Activated naive CD4-positive, alpha-beta T cell treated with anti-CD3 and anti-CD28 coated beads for 36 hours (primary cell): ENCODE data around the gene WDR70. TPM values are rescaled to one million over a fixed set of nuclear protein-coding genes. Genes with fewer than 3 reads are reported as not detected.
"Not testable (repeated sequence)": the region's sequence is repeated elsewhere in the genome, so short reads cannot be mapped to it uniquely, and the experiment has no call there.

Source experiments
- CTCF ChIA-PET: fragments of 350-600 bp; sonication (Branson Sonifier 250); formaldehyde crosslinking; loops from one replicate; lab custom pipeline; 2021; ENCODE audit warnings: antibody characterized with exemption; lab: Charles Lee
- DNase-seq: peaks from one replicate; pipeline ENCODE4 v3.0.0-alpha.2; 2020
- H3K27ac Mint-ChIP-seq: one replicate; pipeline ENCODE4 v1.8.0; 2021; ENCODE audit warnings: mild to moderate bottlenecking, mixed read lengths
- H3K27me3 Mint-ChIP-seq: one replicate; pipeline ENCODE4 v1.8.0; 2021; ENCODE audit warnings: low read depth, mixed read lengths
- H3K36me3 Mint-ChIP-seq: one replicate; pipeline ENCODE4 v1.8.0; 2021; ENCODE audit warnings: low read depth, mixed read lengths
- H3K4me1 Mint-ChIP-seq: one replicate; pipeline ENCODE4 v1.8.0; 2021; ENCODE audit warnings: low read depth, mixed read lengths
- H3K4me3 Mint-ChIP-seq: one replicate; pipeline ENCODE4 v1.8.0; 2021; ENCODE audit warnings: mild to moderate bottlenecking, moderate library complexity, mixed read lengths
- H3K9me3 Mint-ChIP-seq: one replicate; pipeline ENCODE4 v1.8.0; 2021; ENCODE audit warnings: mixed read lengths
- intact Hi-C: fragments of 100-400 bp; cut with micrococcal nuclease; formaldehyde crosslinking; loops from one replicate; pipeline ENCODE4 v1.15.1; 2023
- total RNA-seq, 2 experiments: library from RNA; stranded (reverse); gene quantifications; one replicate each; pipeline ENCODE4 v1.2.3, GENCODE V29; 2021

The WDR70 gene
- total RNA-seq, 2 experiments from 2014 or later: 37.4 to 39.0 TPM

DNA sequence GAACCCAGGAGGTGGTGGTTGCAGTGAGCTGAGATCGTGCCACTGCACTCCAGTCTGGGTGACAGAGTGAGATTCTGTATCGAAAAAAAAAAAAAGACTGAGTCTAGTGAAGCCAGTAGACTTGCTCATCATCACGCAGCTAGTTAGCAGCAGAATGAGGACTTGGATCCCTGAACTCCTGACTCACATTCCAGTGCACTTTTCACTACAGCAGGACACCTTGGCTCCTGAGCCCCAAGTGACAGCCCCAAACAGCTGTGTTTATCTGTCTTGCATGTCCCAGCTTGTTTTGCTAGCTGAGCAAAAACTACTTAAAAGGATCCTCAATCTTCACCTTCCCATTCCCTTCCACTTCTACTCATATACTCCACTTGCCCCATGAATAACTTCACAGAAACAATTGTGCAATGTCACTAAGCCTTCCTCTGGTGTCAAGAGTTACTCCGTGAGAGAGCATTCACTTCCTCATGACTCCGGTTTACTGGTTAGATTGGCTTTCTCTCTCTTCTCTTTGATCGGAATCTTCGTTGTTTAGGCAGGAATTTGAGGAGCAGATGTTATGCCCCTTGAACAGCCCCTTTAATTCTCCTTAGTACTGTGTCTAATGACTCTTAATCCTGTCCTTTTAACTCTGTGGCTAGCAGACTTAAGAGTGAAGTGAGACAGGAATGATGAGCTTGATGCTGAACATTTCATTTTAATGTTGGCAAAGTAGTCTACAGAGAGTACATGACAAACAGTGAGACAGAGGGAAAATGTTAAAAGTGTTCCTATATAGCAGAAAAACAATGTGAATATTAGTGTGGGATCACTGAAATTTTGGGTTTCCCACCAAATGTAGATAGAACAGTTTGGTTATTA is 84.3 kb downstream of the WDR70 start:
- DNase-seq, H3K9me3 Mint-ChIP-seq, CTCF ChIA-PET, H3K27ac Mint-ChIP-seq, intact Hi-C loops, H3K27me3 Mint-ChIP-seq, H3K4me1 Mint-ChIP-seq, H3K4me3 Mint-ChIP-seq: not testable (repeated sequence)
- peaks cover 23% of the 10 kb centered on the region for H3K36me3 Mint-ChIP-seq

DNA sequence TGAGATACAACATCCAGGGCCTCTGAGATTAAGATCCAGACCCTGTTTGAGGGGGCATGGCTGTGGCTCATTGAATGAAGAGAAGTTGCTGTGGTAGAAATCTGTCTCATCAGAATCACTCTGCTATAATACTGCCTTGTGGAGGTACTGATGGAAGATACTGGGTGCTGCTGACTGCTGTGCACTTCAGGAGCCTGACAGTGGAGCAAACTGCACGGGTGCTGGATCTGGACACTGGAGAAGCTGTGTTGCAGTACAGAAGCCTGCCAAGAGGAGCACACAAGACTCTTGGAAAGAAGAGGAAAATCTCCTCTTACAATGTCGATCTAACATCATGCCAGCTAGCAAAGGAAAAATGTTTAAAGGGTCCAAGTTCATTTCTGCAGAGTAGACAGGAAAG is 85.5 kb downstream of the WDR70 start:
- H3K4me1 Mint-ChIP-seq, H3K27me3 Mint-ChIP-seq, H3K9me3 Mint-ChIP-seq, intact Hi-C loops, H3K27ac Mint-ChIP-seq, H3K4me3 Mint-ChIP-seq, CTCF ChIA-PET, DNase-seq: not testable (repeated sequence)
- H3K36me3 Mint-ChIP-seq: peaks cover 29% of the 10 kb centered on the region

DNA sequence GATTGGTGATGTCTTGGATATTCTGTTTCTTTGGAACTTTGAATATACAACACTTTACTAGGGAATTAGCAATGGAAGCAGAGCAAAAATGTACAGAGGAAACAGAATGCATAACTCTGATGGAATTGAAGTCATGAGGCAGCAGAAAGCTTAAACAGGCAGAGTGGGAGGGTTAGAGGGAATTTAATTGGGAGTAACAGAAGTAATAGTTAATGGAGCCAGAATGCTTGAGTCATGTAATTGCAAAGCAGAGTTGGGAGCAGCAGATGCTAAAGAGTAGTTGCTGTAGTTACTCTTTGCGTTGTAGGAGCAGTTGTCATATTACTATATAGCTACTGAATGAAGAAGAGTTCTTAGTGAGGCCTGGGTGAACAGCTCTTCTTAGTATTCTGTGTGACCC is 90.3 kb downstream of the WDR70 start:
- H3K4me1 Mint-ChIP-seq, H3K27me3 Mint-ChIP-seq, DNase-seq, H3K4me3 Mint-ChIP-seq, H3K27ac Mint-ChIP-seq, intact Hi-C loops, CTCF ChIA-PET: not testable (repeated sequence)
- Mint-ChIP-seq H3K9me3 (peaks cover 13% of the 10 kb centered on the region), H3K36me3 (peaks cover 36% of the 10 kb centered on the region)

DNA sequence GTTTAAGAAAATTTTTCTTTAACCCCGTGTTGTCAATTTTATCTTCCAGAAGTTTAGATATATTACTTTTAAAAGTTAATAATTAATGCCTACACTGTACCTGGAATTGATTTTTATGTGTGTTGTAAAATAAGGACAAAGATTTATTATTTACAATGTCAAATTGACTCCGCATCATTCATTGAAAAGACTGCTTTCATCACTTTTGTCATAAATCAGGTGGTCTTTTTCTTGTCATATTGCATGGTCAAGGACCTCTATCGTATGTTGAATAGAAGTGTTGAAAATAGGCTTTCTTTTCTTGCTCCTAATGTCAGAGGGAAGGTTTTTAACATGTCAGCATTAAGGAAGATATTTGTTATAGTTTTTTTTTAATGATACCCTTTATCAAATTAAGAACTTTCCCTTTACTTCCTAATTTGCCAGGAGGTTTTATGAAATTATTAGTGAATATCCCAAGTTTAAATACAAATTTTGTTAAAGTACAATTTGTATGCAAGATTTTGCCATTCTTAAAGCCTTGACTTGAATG is 92.6 kb downstream of the WDR70 start:
- Mint-ChIP-seq H3K36me3 (peaks cover 32% of the 10 kb centered on the region), H3K27me3 (no peaks in the 10 kb centered on the region), H3K4me1 (no peaks in the 10 kb centered on the region), H3K4me3 (no peak overlapping the region), H3K27ac (no peak overlapping the region), H3K9me3 (peaks cover 13% of the 10 kb centered on the region)
- CTCF ChIA-PET: no interaction called here
- no peak for DNase-seq
- intact Hi-C loops: no loop called here

DNA sequence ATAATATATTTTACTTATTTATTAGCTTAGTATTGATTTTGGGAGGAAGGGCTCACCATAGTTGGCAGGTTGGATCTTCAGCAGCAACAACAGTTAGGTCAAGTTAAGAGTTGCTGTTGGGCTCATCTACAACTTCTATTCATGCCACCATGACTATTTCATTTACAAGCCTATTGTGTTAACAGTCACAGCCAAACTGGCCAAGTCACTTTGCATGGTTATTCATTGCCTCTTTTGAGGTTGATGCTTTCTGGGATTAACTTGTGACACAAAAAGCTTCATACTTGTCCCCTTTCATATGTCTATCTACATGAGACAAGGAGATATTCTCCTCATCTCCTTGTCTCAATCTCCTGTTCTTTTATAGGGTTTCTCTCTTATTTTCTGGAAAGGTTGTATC is 98.3 kb downstream of the WDR70 start:
- Mint-ChIP-seq H3K27me3 (no peaks in the 10 kb centered on the region), H3K27ac (no peak overlapping the region), H3K36me3 (peaks cover 62% of the 10 kb centered on the region), H3K4me3 (no peak overlapping the region), H3K9me3 (peaks cover 17% of the 10 kb centered on the region), H3K4me1 (no peaks in the 10 kb centered on the region)
- CTCF ChIA-PET: no interaction called here
- DNase-seq: no peak
- intact Hi-C loops: no loop called here

DNA sequence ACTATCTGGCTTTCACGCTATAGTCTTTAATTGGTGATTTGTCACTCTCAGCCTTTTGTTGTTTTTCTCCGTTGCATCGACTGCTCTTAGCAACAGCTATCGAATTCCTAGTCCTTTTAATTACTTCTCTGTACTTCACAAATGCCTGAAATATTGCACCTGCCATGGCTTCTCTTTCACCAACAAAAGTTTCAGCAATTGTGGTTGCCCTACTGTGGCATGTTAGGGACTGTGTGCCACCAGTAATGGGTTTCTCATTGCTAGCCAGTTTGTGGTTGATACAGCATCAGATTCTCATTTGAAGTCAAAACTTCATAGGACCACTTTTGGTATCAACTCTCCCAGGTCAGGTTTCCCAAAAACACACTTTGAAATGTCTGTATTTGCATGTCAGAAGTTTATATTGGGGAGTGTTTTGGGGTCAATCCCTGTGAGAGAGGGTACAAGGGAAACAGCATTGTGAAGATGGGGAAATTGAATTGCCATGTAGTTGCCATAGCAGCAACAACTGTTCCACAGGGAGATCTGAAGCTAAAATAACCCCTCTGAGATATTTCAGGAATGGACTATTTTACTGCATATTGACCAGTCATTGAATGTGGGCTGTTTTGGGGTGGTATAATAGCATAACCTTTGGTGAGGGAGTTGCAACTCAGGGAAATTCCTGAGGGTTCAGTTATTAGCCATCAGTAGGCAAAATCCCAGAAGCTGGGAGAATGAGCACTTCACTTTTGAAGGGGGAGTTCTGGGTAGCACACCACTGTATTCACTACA is 99.2 kb downstream of the WDR70 start:
- Mint-ChIP-seq H3K27me3 (no peaks in the 10 kb centered on the region), H3K4me3 (no peak overlapping the region), H3K27ac (no peak overlapping the region), H3K36me3 (peaks cover 62% of the 10 kb centered on the region), H3K9me3 (peaks cover 17% of the 10 kb centered on the region), H3K4me1 (no peaks in the 10 kb centered on the region)
- intact Hi-C loops: no loop called here
- CTCF ChIA-PET: no interaction called here
- no peak for DNase-seq

DNA sequence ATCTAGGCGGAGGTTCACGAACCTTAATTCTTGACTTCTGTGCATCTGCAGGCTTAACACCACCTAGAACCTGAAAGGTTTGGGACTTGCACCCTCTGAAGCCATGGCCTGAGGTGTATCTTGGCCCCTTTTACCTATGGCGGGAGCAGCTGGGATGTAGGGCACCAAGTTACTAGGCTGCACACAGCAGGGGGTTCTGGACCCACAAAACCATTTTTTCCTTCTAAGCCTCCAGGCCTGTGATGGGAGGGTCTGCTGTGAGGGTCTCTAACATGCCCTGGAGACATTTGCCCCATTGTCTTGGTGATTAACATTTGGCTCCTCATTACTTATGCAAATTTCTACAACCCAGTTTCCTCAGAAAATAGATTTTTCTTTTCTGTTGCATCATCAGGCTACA is 102.3 kb downstream of the WDR70 start:
- H3K27me3 Mint-ChIP-seq, H3K4me3 Mint-ChIP-seq, DNase-seq, CTCF ChIA-PET, H3K4me1 Mint-ChIP-seq, H3K27ac Mint-ChIP-seq, intact Hi-C loops: not testable (repeated sequence)
- H3K36me3 Mint-ChIP-seq: peaks cover 68% of the 10 kb centered on the region
- peaks cover 19% of the 10 kb centered on the region for H3K9me3 Mint-ChIP-seq

DNA sequence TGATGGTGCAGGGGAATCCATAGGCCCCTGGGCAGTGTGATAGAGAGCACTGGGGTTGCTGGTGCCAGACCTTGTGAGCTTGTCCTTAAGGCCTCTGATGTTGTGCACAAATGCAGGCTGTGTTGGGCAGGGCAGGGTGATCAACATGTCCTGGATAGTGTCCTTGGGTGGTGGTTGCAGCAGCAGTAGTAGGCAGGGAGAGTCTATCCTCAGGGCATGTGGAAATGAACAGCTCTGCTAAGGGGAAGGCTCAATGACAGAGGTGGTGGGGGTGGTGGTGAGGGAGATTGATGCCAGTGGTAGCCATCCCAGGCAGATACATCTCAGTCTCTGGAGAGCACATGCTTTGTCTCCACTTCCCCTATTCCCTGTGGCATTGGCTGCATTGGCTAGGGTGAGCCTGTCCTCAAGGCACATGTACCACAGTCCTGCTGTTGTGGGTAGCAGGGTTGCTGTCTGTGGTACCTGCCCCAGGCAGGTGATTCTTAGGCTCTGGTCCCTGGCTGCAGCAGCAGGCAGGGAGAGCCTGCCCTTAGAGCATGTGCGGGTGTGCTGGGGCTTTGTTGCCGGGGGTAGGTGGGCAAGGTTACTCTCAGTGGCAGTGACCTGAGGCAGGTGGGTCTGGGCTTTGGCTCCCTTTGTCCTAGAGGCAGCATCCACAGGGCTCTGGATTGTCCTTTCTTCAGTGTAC is 111.1 kb downstream of the WDR70 start:
- Mint-ChIP-seq H3K36me3 (peaks cover 30% of the 10 kb centered on the region), H3K4me1 (peaks cover 5% of the 10 kb centered on the region), H3K27ac (no peak overlapping the region), H3K9me3 (peaks cover 3% of the 10 kb centered on the region), H3K4me3 (no peak overlapping the region), H3K27me3 (no peaks in the 10 kb centered on the region)
- intact Hi-C loops: no loop called here
- CTCF ChIA-PET: no interaction called here
- DNase-seq: no peak

DNA sequence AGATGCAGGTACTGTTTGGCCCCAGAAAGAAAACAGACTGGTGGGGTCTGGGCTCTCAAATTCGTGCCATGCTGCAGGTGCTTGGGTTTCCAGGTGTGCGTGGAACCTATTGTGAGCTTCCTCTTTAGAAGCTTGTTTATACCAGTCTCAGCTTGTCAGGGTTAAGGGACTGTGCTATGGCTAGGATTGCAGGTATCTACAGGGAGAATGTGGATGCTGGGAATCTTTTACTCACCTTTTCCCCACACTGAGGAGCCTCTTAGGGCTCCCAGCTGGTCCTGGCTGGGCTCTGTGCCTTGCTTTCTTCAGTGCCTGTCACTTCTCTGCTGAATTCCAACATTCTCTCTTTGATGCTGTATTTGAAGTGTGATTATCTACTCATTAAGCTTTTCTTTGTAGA is 111.8 kb downstream of the WDR70 start:
- no peaks in the 10 kb centered on the region for H3K27me3 Mint-ChIP-seq
- CTCF ChIA-PET: no interaction called here
- intact Hi-C loops: no loop called here

DNA sequence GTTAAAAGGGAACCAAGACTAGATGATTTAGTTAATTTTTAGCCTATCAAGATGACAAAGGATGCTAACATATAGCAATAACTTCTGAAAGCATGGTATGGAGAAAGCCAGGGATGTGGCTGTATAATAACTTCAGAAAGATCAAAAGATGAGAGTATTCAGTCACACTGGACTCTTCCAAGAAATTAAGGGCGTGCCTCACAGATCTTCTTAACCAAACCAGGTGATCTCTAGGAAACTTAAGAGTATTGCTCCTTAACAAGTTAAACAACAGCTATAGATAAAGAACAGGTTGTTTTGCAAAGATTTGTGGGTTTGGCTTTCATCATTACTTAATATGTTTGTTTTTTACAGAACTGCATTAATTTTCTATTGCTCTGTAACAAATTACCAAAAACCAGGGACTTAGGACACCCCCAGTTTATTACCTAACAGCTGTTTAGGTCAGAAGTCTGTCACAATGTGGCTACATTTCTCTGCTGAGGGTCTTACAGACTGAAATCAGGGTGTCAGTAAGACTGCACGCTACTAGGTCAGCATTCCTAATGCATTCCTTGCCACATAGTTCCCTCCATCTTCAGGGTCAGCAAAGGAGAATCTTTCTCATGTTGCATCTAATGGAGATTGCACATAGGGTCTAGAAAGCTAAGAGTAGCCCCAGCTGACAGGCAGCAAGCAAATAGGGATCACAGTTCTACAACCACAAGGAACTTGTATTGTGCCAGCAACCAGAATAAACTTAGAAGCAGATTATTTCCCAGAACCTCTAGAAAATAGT is 113.8 kb downstream of the WDR70 start:
- CTCF ChIA-PET: no interaction called here
- Mint-ChIP-seq H3K9me3 (peaks cover 2% of the 10 kb centered on the region), H3K27ac (no peak overlapping the region), H3K27me3 (no peaks in the 10 kb centered on the region), H3K4me3 (no peak overlapping the region), H3K4me1 (peaks cover 5% of the 10 kb centered on the region), H3K36me3 (peaks cover 27% of the 10 kb centered on the region)
- DNase-seq: no peak
- intact Hi-C loops: no loop called here

More for the DNA sequence above, 111.8 kb downstream of the WDR70 start:
- H3K27ac Mint-ChIP-seq: no peak overlapping the region
- no peak for DNase-seq
- peaks cover 29% of the 10 kb centered on the region for H3K36me3 Mint-ChIP-seq
- no peak overlapping the region for H3K4me3 Mint-ChIP-seq
- peaks cover 5% of the 10 kb centered on the region for H3K4me1 Mint-ChIP-seq
- H3K9me3 Mint-ChIP-seq: peaks cover 3% of the 10 kb centered on the region

DNA sequence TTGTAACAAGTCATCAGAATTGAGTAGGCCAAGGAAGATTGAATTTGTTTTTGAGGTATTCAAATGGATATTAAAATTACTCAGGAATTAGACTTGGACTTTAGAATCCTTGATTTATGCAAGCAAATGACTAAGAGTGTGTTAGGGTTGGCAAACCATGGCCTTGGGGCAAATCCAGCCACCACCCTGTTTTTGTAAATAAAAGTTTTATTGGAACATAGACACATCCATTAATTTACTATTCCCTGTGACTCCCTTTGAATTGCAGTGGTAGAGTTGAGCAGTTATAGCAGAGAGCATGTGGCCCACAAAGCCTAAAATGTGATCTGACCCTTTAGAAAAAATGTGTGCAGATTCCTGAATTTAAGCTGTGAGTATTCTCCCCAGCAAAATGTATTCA is 115.6 kb downstream of the WDR70 start:
- Mint-ChIP-seq H3K27me3 (no peaks in the 10 kb centered on the region), H3K4me3 (no peak overlapping the region), H3K4me1 (peaks cover 5% of the 10 kb centered on the region), H3K36me3 (peaks cover 34% of the 10 kb centered on the region), H3K9me3 (no peaks in the 10 kb centered on the region), H3K27ac (no peak overlapping the region)
- no peak for DNase-seq
- intact Hi-C loops: no loop called here
- CTCF ChIA-PET: no interaction called here

DNA sequence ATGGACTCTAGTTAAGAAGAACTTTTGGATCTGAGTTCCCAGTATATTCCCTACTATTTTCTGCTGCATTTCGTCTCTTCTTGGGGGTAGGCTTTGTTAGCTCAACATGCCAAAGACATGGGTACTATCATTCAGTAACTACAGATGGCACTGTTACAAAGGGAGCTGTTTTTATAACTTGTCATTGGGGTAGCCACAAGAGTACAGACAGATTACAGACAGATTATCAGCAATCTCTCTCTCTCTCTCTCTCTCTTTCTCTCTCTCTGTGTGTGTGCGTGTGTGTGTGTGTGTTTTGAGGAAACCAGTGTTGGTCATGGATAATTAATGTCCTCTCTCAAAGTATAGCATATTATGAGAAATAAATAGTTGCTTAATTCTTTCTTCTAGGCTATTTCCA is 116.1 kb downstream of the WDR70 start:
- no peaks in the 10 kb centered on the region for H3K9me3 Mint-ChIP-seq
- no peaks in the 10 kb centered on the region for H3K27me3 Mint-ChIP-seq
- intact Hi-C loops: no loop called here
- no peak for DNase-seq
- H3K36me3 Mint-ChIP-seq: peaks cover 38% of the 10 kb centered on the region
- no peak overlapping the region for H3K4me3 Mint-ChIP-seq
- H3K27ac Mint-ChIP-seq: no peak overlapping the region
- peaks cover 5% of the 10 kb centered on the region for H3K4me1 Mint-ChIP-seq
- CTCF ChIA-PET: no interaction called here
